ENCODE data around the gene CARMIL1. TPM values are rescaled to one million over a fixed set of nuclear protein-coding genes. Genes with fewer than 3 reads are reported as not detected.

Gene CARMIL1
- total RNA-seq, 1 donor from 2014 or later: 11.8 TPM

GRCh38 chr6:25399885-25400284 lies 120.7 kb downstream of the CARMIL1 start:
- no peak overlapping the region for H3K4me3 Mint-ChIP-seq

GRCh38 chr6:25401711-25402110 lies 122.5 kb downstream of the CARMIL1 start:
- no peak for DNase-seq (ENCODE audit: extremely low spot score, unreplicated experiment)
- Mint-ChIP-seq H3K36me3 (no peaks in the 10 kb centered on the region), H3K27ac (no peak overlapping the region), H3K9me3 (no peaks in the 10 kb centered on the region), H3K27me3 (no peaks in the 10 kb centered on the region), H3K4me3 (no peak overlapping the region), H3K4me1 (ENCODE audit: unreplicated experiment) (no peaks in the 10 kb centered on the region)
- TF ChIP-seq CTCF (conservative IDR thresholded peaks at IDR 0.05): no peak

More at GRCh38 chr6:25399885-25400284, 120.7 kb downstream of the CARMIL1 start:
- DNase-seq (ENCODE audit: extremely low spot score, unreplicated experiment): no peak
- Mint-ChIP-seq H3K27me3 (no peaks in the 10 kb centered on the region), H3K4me1 (ENCODE audit: unreplicated experiment) (no peaks in the 10 kb centered on the region), H3K27ac (no peak overlapping the region), H3K9me3 (no peaks in the 10 kb centered on the region), H3K36me3 (no peaks in the 10 kb centered on the region)
- TF ChIP-seq CTCF (conservative IDR thresholded peaks at IDR 0.05): no peak

GRCh38 chr6:25402125-25402524 lies 123.0 kb downstream of the CARMIL1 start:
- no peak for TF ChIP-seq CTCF (conservative IDR thresholded peaks at IDR 0.05)
- H3K36me3 Mint-ChIP-seq: no peaks in the 10 kb centered on the region
- no peaks in the 10 kb centered on the region for H3K27me3 Mint-ChIP-seq
- H3K27ac Mint-ChIP-seq: no peak overlapping the region
- H3K4me1 Mint-ChIP-seq (ENCODE audit: unreplicated experiment): no peaks in the 10 kb centered on the region
- H3K9me3 Mint-ChIP-seq: no peaks in the 10 kb centered on the region
- no peak overlapping the region for H3K4me3 Mint-ChIP-seq
- no peak for DNase-seq (ENCODE audit: extremely low spot score, unreplicated experiment)

GRCh38 chr6:25403150-25403549 lies 124.0 kb downstream of the CARMIL1 start:
- Mint-ChIP-seq H3K4me1 (ENCODE audit: unreplicated experiment) (no peaks in the 10 kb centered on the region), H3K9me3 (no peaks in the 10 kb centered on the region), H3K4me3 (no peak overlapping the region), H3K27me3 (no peaks in the 10 kb centered on the region), H3K27ac (no peak overlapping the region), H3K36me3 (no peaks in the 10 kb centered on the region)
- no peak for TF ChIP-seq CTCF (conservative IDR thresholded peaks at IDR 0.05)
- DNase-seq (ENCODE audit: extremely low spot score, unreplicated experiment): no peak

- Mint-ChIP-seq H3K4me1 (ENCODE audit: unreplicated experiment) (no peaks in the 10 kb centered on the region), H3K9me3 (no peaks in the 10 kb centered on the region), H3K36me3 (no peaks in the 10 kb centered on the region), H3K27me3 (no peaks in the 10 kb centered on the region), H3K4me3 (no peak overlapping the region), H3K27ac (no peak overlapping the region)
- no peak for TF ChIP-seq CTCF (conservative IDR thresholded peaks at IDR 0.05)
- DNase-seq (ENCODE audit: extremely low spot score, unreplicated experiment): no peak
Measured at GRCh38 chr6:25404091-25404490, 124.9 kb downstream of the CARMIL1 start.

GRCh38 chr6:25404693-25405169 lies 125.6 kb downstream of the CARMIL1 start:
- H3K27me3 Mint-ChIP-seq: no peaks in the 10 kb centered on the region
- no peak for TF ChIP-seq CTCF (conservative IDR thresholded peaks at IDR 0.05)
- H3K4me1 Mint-ChIP-seq (ENCODE audit: unreplicated experiment): no peaks in the 10 kb centered on the region
- H3K9me3 Mint-ChIP-seq: no peaks in the 10 kb centered on the region
- DNase-seq (ENCODE audit: extremely low spot score, unreplicated experiment): no peak
- H3K4me3 Mint-ChIP-seq: no peak overlapping the region
- no peaks in the 10 kb centered on the region for H3K36me3 Mint-ChIP-seq
- H3K27ac Mint-ChIP-seq: no peak overlapping the region

All from type B pancreatic cell (in vitro differentiated cells).